ENCODE data around the gene MRPL4.
"Not testable (repeated sequence)": the region's sequence is repeated elsewhere in the genome, so short reads cannot be mapped to it uniquely, and the experiment has no call there.

MRPL4 gene

GRCh38 chr19:10262771-10263170 lies 10.8 kb downstream of the MRPL4 start:
- DNase-seq (ENCODE audit: low spot score), result no peak

DNA sequence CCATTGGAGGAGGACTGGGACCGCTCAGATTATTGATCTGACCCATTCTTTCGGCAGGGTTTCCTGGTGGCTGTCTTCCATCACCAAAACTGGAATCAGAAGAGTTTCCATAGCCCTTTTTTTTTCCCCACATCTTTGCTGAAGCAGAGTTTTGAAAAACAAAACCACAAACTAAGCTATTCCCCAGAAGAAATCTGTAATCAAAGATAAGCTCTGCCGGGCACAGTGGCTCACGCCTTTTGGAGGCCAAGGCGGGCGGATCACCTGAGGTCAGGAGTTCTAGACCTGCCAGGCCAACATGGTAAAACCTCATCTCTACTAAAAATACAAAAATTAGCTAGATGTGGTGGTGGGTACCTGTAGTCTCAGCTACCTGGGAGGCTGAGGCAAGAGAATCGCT lies 14.7 kb downstream of the MRPL4 start:
- DNase-seq (ENCODE audit: low spot score), result no peak

DNA sequence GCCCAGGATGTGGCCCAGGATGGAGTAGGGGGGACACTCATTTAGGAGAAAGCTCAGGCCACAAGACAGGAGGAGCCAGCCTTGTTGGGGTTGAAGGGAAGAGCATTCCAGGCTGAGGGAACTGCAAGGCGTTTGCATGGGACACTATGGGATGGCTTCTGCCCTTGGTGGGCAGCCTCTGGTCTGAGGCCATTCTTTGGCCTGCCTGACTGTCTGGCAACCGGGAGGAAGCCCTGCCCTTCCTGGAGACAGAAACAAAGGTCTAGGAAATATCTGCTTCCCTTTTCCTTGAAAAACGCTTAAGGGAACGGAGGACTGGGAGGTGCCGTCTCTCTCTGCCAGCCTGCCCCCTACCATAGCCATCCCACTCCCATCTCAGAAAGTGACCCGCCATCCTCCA lies 16.1 kb downstream of the MRPL4 start:
- peak; percentile 81 for DNase-seq (ENCODE audit: low spot score)

GRCh38 chr19:10269333-10270179 lies 17.5 kb downstream of the MRPL4 start:
- DNase-seq (ENCODE audit: low spot score), result peak; percentile 82

DNA sequence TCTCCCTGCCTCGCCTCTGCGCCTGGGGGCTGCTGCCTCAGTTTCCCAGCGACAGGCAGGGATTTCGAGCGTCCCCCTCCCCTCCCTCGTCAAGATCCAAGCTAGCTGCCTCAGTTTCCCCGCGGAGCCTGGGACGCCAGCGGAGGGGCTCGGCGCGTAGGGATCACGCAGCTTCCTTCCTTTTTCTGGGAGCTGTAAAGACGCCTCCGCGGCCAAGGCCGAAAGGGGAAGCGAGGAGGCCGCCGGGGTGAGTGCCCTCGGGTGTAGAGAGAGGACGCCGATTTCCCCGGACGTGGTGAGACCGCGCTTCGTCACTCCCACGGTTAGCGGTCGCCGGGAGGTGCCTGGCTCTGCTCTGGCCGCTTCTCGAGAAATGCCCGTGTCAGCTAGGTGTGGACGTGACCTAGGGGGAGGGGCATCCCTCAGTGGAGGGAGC lies 18.2 kb downstream of the MRPL4 start:
- DNase-seq (ENCODE audit: low spot score), result peak; percentile 40

GRCh38 chr19:10270616-10271394 lies 18.8 kb downstream of the MRPL4 start, which contains the start of gene ICAM1:
TSS of gene ICAM1 (plus strand) at chr19:10271120. CDS start at chr19:10271160, 40 bp downstream.
- DNase-seq (ENCODE audit: low spot score), result peak; percentile 84

- no peak for DNase-seq (ENCODE audit: low spot score)
Observed at GRCh38 chr19:10271543-10272086, 19.6 kb downstream of the MRPL4 start.

DNA sequence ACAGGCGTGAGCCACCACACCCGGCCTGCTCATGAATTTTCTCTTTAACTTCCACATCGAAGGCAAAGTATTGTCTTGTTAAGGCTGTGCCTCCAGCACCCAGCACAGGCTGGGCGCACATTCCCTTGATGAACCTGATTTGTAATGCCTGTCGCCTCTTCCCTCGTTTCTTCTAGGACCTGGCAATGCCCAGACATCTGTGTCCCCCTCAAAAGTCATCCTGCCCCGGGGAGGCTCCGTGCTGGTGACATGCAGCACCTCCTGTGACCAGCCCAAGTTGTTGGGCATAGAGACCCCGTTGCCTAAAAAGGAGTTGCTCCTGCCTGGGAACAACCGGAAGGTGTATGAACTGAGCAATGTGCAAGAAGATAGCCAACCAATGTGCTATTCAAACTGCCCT lies 22.6 kb downstream of the MRPL4 start:
- DNase-seq (ENCODE audit: low spot score), result no peak

DNA sequence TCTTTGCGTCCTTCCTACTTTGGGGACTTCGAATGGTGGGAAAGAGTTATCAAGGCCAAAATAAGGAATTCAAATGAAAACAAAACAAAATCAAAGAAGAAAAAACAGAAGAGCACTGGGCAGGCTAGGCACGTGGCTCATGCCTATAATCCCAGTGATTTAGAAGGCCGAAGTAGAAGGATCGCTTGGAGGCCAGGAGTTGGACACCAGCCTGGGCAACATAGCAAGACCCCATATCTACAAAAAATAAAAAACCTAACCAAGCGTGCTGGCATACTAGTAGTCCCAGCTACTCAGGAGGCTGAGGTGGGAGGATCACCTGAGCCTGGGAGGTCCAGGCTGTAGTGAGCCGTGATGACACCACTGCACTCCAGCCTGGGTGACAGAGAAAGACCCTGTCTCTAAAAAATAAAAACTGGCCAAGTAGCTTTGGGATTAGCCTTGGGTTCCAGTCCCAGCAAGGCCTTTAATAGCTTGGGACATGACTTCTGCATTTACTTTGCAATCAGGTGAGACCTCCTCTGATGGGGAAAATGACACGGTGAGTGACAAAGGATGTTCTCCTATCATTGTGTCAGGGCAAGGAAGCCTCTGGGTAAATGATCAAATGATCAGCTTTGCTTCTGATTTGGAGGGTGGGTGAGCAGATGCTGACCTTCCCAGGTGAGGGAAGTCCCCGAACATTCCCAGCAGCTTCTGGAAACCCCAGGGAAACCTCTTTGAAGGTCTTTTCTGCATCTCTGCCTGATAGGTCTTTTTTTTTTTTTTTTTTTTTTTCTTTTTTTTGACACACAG lies 26.0 kb downstream of the MRPL4 start:
- no peak for DNase-seq (ENCODE audit: low spot score)

GRCh38 chr19:10278935-10279334 lies 26.9 kb downstream of the MRPL4 start:
- DNase-seq (ENCODE audit: low spot score), result no peak

GRCh38 chr19:10279737-10280442 lies 27.9 kb downstream of the MRPL4 start:
- DNase-seq (ENCODE audit: low spot score), result no peak

GRCh38 chr19:10282043-10282442 lies 30.0 kb downstream of the MRPL4 start:
- not testable (repeated sequence) for DNase-seq (ENCODE audit: low spot score)

GRCh38 chr19:10283301-10284064 lies 31.5 kb downstream of the MRPL4 start:
- no peak for DNase-seq (ENCODE audit: low spot score)

DNA sequence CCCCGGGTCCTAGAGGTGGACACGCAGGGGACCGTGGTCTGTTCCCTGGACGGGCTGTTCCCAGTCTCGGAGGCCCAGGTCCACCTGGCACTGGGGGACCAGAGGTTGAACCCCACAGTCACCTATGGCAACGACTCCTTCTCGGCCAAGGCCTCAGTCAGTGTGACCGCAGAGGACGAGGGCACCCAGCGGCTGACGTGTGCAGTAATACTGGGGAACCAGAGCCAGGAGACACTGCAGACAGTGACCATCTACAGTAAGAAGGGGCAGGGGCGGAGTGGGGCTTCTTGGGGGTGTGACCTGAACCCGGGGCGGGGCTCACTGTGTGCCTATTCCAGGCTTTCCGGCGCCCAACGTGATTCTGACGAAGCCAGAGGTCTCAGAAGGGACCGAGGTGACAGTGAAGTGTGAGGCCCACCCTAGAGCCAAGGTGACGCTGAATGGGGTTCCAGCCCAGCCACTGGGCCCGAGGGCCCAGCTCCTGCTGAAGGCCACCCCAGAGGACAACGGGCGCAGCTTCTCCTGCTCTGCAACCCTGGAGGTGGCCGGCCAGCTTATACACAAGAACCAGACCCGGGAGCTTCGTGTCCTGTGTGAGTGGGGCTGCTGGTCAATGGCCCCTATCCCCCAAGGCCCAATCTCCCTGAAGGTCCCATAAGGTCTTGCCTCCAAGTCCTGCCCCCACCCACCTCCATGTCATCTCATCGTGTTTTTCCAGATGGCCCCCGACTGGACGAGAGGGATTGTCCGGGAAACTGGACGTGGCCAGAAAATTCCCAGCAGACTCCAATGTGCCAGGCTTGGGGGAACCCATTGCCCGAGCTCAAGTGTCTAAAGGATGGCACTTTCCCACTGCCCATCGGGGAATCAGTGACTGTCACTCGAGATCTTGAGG lies 32.3 kb downstream of the MRPL4 start:
- no peak for DNase-seq (ENCODE audit: low spot score)

DNA sequence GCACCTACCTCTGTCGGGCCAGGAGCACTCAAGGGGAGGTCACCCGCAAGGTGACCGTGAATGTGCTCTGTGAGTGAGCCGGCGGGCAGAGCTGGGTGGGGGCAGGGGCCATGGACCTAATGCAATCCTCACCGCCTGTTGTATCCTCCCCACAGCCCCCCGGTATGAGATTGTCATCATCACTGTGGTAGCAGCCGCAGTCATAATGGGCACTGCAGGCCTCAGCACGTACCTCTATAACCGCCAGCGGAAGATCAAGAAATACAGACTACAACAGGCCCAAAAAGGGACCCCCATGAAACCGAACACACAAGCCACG lies 32.9 kb downstream of the MRPL4 start:
- DNase-seq (ENCODE audit: low spot score), result no peak

DNA sequence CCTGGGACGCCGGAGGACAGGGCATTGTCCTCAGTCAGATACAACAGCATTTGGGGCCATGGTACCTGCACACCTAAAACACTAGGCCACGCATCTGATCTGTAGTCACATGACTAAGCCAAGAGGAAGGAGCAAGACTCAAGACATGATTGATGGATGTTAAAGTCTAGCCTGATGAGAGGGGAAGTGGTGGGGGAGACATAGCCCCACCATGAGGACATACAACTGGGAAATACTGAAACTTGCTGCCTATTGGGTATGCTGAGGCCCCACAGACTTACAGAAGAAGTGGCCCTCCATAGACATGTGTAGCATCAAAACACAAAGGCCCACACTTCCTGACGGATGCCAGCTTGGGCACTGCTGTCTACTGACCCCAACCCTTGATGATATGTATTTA lies 33.4 kb downstream of the MRPL4 start:
- DNase-seq (ENCODE audit: low spot score), result no peak

GRCh38 chr19:10286803-10287737 lies 35.1 kb downstream of the MRPL4 start, which contains the start of gene ICAM4:
TSS of gene ICAM4 (plus strand) at chr19:10286955. CDS start at chr19:10287013, 58 bp downstream.
- no peak for DNase-seq (ENCODE audit: low spot score)

- no peak for DNase-seq (ENCODE audit: low spot score)
Observed at GRCh38 chr19:10288662-10289166, 36.7 kb downstream of the MRPL4 start.

All from kidney capillary endothelial cell (primary cell).